OCI-LY3 (cell line): ENCODE data around the gene BRAT1.

ENCODE experiments used
- EZH2phosphoT487 ChIP-seq: fragments of 200-600 bp; shearing (Covaris generic); IDR thresholded peaks from 2 replicates; pipeline ENCODE4 v1.6.1; 2018; ENCODE audit warnings: antibody characterized with exemption, mixed run types, low read depth
- TF ChIP-seq, protein P1 (sequence below): fragments of 200-600, 300-600 bp; sonication (generic); IDR thresholded peaks from 2 replicates; pipeline ENCODE4 v1.5.1; 2014; ENCODE audit warnings: antibody characterized with exemption, low read length, low read depth

DNA sequence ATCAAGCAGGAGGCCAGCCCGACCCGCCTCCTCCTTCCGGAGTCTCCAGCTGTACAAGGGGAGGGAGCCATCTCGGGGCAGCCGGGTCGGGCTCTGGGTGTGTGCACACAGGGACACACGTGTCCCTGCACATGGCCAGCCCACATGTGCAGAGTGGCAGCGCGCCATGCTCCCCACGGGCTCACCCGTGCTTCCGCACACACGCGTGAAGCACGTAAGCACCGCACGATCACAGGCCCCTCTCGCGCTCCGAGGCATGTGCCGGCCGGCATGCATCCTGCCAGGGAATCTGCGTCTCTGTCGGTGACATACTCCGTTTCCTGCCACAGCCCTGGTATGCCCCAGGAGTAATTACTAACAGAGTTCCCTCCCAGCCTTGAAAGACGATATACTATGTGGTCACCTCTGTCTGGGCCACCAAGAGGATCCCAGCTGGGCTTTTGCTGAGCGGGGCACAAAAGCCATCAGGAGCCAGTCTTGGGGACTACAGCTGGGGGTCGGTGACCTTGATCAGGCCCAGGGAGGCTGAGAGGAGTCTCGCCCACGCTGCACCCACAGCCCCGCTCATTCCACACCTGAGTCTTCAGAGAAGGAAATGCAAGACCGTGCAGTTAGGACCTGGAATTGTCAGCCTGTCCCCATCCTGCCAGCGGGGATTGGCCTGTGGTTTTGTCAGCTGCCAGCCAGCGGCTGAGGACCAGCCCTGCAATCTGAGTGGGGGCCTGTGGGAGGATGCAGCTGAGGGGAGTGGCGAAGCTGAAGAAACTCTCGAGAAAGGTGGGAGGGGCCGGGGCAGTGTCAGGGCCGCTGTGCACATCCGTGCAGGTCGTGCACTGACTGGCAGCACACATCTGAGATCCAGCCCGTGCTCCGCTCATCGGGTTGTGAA, 46.8 kb downstream of the BRAT1 start:
- TF ChIP-seq, protein P1, sequence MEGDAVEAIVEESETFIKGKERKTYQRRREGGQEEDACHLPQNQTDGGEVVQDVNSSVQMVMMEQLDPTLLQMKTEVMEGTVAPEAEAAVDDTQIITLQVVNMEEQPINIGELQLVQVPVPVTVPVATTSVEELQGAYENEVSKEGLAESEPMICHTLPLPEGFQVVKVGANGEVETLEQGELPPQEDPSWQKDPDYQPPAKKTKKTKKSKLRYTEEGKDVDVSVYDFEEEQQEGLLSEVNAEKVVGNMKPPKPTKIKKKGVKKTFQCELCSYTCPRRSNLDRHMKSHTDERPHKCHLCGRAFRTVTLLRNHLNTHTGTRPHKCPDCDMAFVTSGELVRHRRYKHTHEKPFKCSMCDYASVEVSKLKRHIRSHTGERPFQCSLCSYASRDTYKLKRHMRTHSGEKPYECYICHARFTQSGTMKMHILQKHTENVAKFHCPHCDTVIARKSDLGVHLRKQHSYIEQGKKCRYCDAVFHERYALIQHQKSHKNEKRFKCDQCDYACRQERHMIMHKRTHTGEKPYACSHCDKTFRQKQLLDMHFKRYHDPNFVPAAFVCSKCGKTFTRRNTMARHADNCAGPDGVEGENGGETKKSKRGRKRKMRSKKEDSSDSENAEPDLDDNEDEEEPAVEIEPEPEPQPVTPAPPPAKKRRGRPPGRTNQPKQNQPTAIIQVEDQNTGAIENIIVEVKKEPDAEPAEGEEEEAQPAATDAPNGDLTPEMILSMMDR: no peak
- no peak for TF ChIP-seq EZH2phosphoT487
